Heart left ventricle (tissue), 13 donors: ENCODE results near the gene CEP19.

Source experiments
- POLR2A ChIP-seq, 2 donors: fragments of 450-650 bp; IDR thresholded peaks; one replicate each; pipeline ENCODE4 v1.6.1; 2017; ENCODE audit warnings: antibody characterized with exemption in 2 of 2, mild to moderate bottlenecking in 2 of 2, moderate library complexity in 2 of 2
- TF ChIP-seq, protein P1 (sequence below), 12 donors: fragments of 200-600 bp; sonication (generic) in 4 of 12; IDR thresholded peaks; one replicate each; pipeline versions ENCODE4 v1.5.0 to v1.8.0; 2018 to 2022; ENCODE audit warnings: antibody characterized with exemption in 12 of 12, mild to moderate bottlenecking in 5 of 12
- donor health status: ischemic (EF 13 %, LVEDD 7.1; RV severe dilation, severe dysfunction).
- donor health status: DM: no; HTN: yes; CAD: no.
- donor health status: DM: no; HTN: no; CAD: no.
- donor health status: ischemic (EF 25% LVEDD 6.9; RV normal size, moderate dysfunction).
- donor health status: ischemic (EF 25% LVEDD 5.7; RV mildly dilated, moderate dysfunction).
- donor health status: ischemic (EF 35%, LVEDD 5.7; RV mildly dilated, moderate dysfunction).
- donor health status: nonischemic (EF 11% LVEDD 7.7; RV severe dilation, severe dysfunction).
- donor health status: DM: yes; HTN: yes; CAD: no.
- donor health status: PGD.
- donor health status: ischemic (EF 29% LVEDD 5.4; RV normal size, mild dysfunction).
- donor health status: nonischemic (EF 23%, LVEDD 6.1; RV moderate dilation, normal function).

DNA sequence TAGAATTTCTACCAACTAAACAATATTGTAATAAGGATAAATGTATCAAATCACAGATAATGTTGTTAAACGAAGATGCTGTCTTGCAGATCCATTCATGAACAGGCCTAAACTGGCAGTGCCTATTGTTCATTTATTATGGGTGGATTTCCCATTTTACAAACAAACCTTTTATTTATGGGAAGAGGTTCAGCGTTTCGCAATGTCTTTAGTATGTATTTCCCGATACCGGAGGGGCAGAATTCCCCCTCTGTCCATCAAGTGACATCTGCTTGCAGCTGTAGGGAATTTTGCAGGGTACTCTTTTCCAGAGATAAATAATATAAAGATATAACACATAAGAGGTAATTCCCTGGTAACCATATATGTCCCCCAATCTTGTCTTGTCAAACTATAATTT is 5.7 kb downstream of the CEP19 start:
- TF ChIP-seq, protein P1, sequence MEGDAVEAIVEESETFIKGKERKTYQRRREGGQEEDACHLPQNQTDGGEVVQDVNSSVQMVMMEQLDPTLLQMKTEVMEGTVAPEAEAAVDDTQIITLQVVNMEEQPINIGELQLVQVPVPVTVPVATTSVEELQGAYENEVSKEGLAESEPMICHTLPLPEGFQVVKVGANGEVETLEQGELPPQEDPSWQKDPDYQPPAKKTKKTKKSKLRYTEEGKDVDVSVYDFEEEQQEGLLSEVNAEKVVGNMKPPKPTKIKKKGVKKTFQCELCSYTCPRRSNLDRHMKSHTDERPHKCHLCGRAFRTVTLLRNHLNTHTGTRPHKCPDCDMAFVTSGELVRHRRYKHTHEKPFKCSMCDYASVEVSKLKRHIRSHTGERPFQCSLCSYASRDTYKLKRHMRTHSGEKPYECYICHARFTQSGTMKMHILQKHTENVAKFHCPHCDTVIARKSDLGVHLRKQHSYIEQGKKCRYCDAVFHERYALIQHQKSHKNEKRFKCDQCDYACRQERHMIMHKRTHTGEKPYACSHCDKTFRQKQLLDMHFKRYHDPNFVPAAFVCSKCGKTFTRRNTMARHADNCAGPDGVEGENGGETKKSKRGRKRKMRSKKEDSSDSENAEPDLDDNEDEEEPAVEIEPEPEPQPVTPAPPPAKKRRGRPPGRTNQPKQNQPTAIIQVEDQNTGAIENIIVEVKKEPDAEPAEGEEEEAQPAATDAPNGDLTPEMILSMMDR (IDR thresholded peaks at IDR 0.05): no peak
- TF ChIP-seq POLR2A (IDR thresholded peaks at IDR 0.05): no peak
